Mammary microvascular endothelial cell (primary cell): ENCODE measurements around the gene MYL9. TPM values are rescaled to one million over a fixed set of nuclear protein-coding genes. Genes with fewer than 3 reads are reported as not detected.

Experiments used
- total RNA-seq: library from RNA; depleted of rRNA; stranded (reverse); fragments of >200 nt; gene quantifications from 2 replicates; pipeline ENCODE4 v1.2.3, GENCODE V29; 2015

Gene MYL9
- total RNA-seq = 30.7 and 32.0 TPM in 2 replicates

DNA sequence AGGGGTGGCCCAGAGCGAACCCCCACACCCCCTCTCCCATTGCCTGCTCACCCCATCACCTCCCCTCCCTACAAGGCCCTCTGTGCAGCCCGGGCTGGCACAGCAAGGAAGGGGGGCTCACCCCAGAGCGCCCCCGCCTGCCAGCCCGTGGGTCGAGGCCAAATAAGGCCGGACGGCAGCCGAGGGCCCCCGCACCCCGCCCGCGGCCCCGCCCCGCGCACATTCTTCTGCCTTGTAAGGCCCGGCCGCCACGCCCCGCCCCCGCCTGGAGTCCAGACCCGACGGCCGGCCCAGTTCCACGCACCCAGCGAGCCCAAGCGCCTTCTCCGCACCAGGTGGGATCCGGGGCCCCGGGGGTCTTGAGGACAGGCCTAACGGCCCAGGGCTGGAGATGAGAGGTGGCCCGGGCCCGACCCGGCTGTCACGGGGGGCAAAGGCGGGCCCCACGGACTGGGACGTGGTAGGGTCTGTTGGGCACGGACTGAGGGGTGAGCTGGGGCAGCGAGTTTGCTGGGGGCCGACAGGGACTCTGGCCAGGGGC is at the start of gene MYL9:
TSS of gene MYL9 (plus strand) at position 293 of the 541 bp plus-strand sequence. CDS start 3,366 bp downstream, outside the sequence.

DNA sequence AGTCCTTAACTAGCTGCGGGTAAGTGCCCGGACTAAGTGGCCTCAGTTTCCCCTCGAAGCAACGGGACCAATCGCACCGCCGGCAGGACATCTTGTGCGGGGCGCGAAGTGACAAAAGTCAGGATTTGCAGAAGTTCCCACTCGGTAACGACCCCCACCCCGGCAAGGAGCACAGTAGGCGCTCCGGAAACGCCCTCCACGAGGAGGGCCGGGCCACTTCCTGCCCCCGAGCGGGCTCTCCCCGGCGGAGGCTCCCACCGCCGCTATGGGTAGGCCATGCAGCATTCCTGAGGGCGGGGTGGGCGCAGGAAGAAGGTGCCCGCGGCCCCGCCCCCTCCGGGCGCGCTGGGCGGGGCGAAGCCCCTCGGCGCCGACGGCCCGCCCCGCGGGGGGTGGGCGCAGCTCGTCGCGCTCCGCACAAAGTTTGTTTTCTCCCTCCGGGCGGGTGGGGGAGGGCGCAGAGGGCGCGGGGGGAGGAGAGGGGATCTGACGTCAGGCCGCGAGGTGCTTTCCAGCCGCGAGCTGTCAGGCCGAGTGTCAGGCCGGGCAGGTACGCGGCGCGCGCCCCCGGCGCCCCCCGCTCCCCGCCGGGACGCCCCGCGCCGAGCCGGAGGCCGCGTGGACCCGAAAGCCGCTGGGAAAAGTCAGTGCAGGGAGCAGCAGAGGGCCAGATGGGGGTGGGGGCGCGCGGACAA is 31.9 kb downstream of the MYL9 start, which contains the start of gene TGIF2:
TSS of gene TGIF2 (plus strand) at position 495 of the 695 bp plus-strand sequence. CDS start 5,178 bp downstream, outside the sequence.

Other genes starting within 250 kb of the MYL9 start
- gene DLGAP4, start 235.2 kb upstream of the MYL9 start, total RNA-seq = 23.7 and 29.7 TPM in 2 replicates
- 13.5 and 14.3 TPM in 2 replicates for gene TGIF2, start 32.1 kb downstream of the MYL9 start, total RNA-seq
- gene RAB5IF, start 64.3 kb downstream of the MYL9 start, total RNA-seq = 187 and 202 TPM in 2 replicates
- gene SLA2, start 104.7 kb downstream of the MYL9 start, total RNA-seq = not detected in 2 replicates
- gene NDRG3, start 204.6 kb downstream of the MYL9 start, total RNA-seq = 23.9 and 29.9 TPM in 2 replicates
- 32.4 and 32.8 TPM in 2 replicates for gene DSN1, start 232.2 kb downstream of the MYL9 start, total RNA-seq